Testis (tissue), 2 donors: Measurements from ENCODE around the gene CDH23.

Source experiments
- POLR2A ChIP-seq: fragments of 450-650 bp; IDR thresholded peaks from one replicate; pipeline ENCODE4 v1.6.1; 2017; ENCODE audit warnings: antibody characterized with exemption, mild to moderate bottlenecking, moderate library complexity
- TF ChIP-seq, protein P1 (sequence below), 3 experiments: fragments of 450-650 bp in 2 of 3; fragments of 200-600 bp in 1 of 3; sonication (generic) in 1 of 3; IDR thresholded peaks; one replicate each; pipeline ENCODE4 v1.5.1; 2016 to 2019; ENCODE audit warnings: antibody characterized with exemption in 3 of 3, mild to moderate bottlenecking in 2 of 3, moderate library complexity in 1 of 3

- TF ChIP-seq POLR2A, result no peak
- TF ChIP-seq, protein P1, sequence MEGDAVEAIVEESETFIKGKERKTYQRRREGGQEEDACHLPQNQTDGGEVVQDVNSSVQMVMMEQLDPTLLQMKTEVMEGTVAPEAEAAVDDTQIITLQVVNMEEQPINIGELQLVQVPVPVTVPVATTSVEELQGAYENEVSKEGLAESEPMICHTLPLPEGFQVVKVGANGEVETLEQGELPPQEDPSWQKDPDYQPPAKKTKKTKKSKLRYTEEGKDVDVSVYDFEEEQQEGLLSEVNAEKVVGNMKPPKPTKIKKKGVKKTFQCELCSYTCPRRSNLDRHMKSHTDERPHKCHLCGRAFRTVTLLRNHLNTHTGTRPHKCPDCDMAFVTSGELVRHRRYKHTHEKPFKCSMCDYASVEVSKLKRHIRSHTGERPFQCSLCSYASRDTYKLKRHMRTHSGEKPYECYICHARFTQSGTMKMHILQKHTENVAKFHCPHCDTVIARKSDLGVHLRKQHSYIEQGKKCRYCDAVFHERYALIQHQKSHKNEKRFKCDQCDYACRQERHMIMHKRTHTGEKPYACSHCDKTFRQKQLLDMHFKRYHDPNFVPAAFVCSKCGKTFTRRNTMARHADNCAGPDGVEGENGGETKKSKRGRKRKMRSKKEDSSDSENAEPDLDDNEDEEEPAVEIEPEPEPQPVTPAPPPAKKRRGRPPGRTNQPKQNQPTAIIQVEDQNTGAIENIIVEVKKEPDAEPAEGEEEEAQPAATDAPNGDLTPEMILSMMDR (IDR thresholded peaks at IDR 0.05), result no peak
Measured at GRCh38 chr10:71755179-71755879, 358.6 kb downstream of the CDH23 start.
